ENCODE measurements around the gene SLC13A3. TPM values are rescaled to one million over a fixed set of nuclear protein-coding genes. Genes with fewer than 3 reads are reported as not detected.

SLC13A3 gene
- total RNA-seq, 1 experiment from 2014 or later, result 1.3 TPM

DNA sequence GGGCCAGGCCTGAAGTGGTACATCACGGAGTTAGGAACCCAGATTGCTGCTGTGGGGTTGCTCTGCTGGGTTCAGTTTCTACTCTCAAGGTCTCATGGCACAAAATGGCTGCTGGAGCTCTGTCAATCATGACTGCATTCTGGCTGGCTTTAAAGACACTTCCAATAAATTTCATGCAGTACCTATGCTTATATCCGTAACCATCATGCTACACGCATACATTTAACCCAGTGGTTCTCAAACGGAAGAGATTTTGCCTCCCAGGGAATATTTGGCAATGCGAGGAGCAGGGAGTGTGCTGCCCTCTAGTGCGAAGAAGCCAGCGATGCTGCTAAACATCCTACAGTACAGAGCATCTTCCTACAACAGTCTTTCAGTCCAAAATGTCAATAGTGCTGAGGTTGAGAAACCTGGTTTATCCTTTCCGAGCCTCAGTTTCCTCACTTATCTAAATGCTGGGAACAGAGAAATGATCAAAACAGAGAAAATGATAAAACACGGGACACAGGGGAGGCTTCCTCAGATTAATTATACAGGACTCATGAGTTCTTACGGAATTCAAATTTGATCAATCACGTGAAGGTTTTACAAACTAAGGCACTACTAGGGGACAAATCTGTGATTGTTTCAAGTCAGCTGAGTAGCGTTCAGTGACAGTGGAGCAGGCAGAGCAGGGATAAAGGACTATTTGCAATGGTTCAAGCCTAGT lies 48.5 kb upstream of the SLC13A3 start:
- POLR2A ChIA-PET (ENCODE audit: low non-redundant PET), result no interaction called here
- TF ChIP-seq, protein P1, sequence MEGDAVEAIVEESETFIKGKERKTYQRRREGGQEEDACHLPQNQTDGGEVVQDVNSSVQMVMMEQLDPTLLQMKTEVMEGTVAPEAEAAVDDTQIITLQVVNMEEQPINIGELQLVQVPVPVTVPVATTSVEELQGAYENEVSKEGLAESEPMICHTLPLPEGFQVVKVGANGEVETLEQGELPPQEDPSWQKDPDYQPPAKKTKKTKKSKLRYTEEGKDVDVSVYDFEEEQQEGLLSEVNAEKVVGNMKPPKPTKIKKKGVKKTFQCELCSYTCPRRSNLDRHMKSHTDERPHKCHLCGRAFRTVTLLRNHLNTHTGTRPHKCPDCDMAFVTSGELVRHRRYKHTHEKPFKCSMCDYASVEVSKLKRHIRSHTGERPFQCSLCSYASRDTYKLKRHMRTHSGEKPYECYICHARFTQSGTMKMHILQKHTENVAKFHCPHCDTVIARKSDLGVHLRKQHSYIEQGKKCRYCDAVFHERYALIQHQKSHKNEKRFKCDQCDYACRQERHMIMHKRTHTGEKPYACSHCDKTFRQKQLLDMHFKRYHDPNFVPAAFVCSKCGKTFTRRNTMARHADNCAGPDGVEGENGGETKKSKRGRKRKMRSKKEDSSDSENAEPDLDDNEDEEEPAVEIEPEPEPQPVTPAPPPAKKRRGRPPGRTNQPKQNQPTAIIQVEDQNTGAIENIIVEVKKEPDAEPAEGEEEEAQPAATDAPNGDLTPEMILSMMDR (conservative IDR thresholded peaks at IDR 0.05; ENCODE audit: low read depth, low read length), result peak; percentile 76
- no peak for TF ChIP-seq EZH2 (IDR thresholded peaks at IDR 0.05; ENCODE audit: borderline replicate concordance, low read depth, low read length, poor library complexity, severe bottlenecking)
- BruUV-seq (replicated peaks), result no TSS peak
- DNase-seq (ENCODE audit: low spot score), result peak; percentile 62
- H3K4me1 ChIP-seq (ENCODE audit: insufficient read depth, low read length, poor library complexity, severe bottlenecking), result no peaks in the 10 kb centered on the region
- intact Hi-C loops (cut with micrococcal nuclease; ENCODE audit: unreplicated experiment), result no loop called here
- H3K36me3 ChIP-seq (ENCODE audit: insufficient read depth, low read length, poor library complexity, severe bottlenecking), result no peaks in the 10 kb centered on the region
- H3K4me3 ChIP-seq (ENCODE audit: low read depth, low read length, poor library complexity, severe bottlenecking), result no peak overlapping the region
- peaks cover under 1% of the 10 kb centered on the region for H3K27me3 ChIP-seq (replicated peaks; ENCODE audit: insufficient read depth, low read depth, low read length, poor library complexity)
- no peaks in the 10 kb centered on the region for H3K9me3 ChIP-seq (ENCODE audit: low read depth, low read length, poor library complexity, severe bottlenecking)
- H3K27ac ChIP-seq (ENCODE audit: low read depth, low read length, poor library complexity, severe bottlenecking), result no peak overlapping the region
- CTCF ChIA-PET, result no interaction called here

DNA sequence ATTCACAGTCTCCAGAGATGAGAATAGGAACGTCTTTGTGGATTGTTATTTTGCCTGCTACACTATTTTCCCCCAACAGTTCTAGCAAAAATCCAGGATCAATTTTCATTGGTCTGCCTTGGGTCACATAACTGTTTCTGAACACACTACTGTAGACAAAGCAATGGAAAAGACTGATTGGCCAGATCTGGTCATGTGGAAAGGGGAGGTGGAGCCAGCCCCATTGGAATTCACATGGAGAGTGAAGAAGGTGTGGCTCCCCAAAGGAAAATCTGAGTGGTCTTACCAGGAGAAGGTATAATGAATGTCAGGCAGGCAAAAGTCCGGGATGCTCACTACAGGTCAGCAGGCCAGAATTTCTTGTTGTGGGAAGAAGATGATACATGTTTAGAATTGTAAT lies 47.5 kb upstream of the SLC13A3 start:
- TF ChIP-seq, protein P1 (conservative IDR thresholded peaks at IDR 0.05; ENCODE audit: low read depth, low read length), result no peak
- no peak for TF ChIP-seq EZH2 (IDR thresholded peaks at IDR 0.05; ENCODE audit: borderline replicate concordance, low read depth, low read length, poor library complexity, severe bottlenecking)
- ChIA-PET POLR2A (ENCODE audit: low non-redundant PET) (no interaction called here), CTCF (no interaction called here)
- BruUV-seq (replicated peaks), result no TSS peak
- Histone ChIP-seq H3K4me3 (ENCODE audit: low read depth, low read length, poor library complexity, severe bottlenecking) (no peak overlapping the region), H3K27me3 (replicated peaks; ENCODE audit: insufficient read depth, low read depth, low read length, poor library complexity) (no peaks in the 10 kb centered on the region), H3K27ac (ENCODE audit: low read depth, low read length, poor library complexity, severe bottlenecking) (no peak overlapping the region), H3K9me3 (ENCODE audit: low read depth, low read length, poor library complexity, severe bottlenecking) (no peaks in the 10 kb centered on the region), H3K36me3 (ENCODE audit: insufficient read depth, low read length, poor library complexity, severe bottlenecking) (no peaks in the 10 kb centered on the region), H3K4me1 (ENCODE audit: insufficient read depth, low read length, poor library complexity, severe bottlenecking) (no peaks in the 10 kb centered on the region)
- peak; percentile 29 for DNase-seq (ENCODE audit: low spot score)
- intact Hi-C loops (cut with micrococcal nuclease; ENCODE audit: unreplicated experiment), result no loop called here

DNA sequence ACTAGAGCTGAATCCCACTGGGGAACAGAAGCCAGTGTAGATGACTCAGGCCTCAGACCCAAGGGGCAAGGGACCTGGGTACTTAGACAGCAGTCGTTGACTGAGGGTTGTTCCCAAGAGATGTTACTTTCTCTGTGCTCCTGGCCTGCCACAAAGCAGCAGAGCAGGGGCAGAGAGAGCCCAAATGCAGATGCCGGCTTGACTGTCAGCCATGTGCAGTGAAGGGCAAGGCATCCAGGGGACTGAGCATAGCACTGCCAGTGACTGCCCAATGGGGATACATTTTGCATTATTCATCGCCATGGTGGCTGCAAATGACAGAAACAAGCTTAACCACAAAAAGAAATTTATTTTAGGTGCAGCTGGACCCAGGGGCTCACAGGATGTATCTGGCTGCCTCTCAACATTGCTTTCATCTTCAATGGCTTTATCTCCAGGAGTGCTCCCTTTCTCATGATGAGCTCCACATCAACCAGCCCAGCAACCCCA lies 45.6 kb upstream of the SLC13A3 start:
- BruUV-seq (replicated peaks), result no TSS peak

More for the DNA sequence above, 45.6 kb upstream of the SLC13A3 start:
- TF ChIP-seq, protein P1 (conservative IDR thresholded peaks at IDR 0.05; ENCODE audit: low read depth, low read length), result no peak
- TF ChIP-seq EZH2 (IDR thresholded peaks at IDR 0.05; ENCODE audit: borderline replicate concordance, low read depth, low read length, poor library complexity, severe bottlenecking), result no peak
- intact Hi-C loops (cut with micrococcal nuclease; ENCODE audit: unreplicated experiment), result no loop called here
- no peak overlapping the region for H3K4me3 ChIP-seq (ENCODE audit: low read depth, low read length, poor library complexity, severe bottlenecking)
- H3K27me3 ChIP-seq (replicated peaks; ENCODE audit: insufficient read depth, low read depth, low read length, poor library complexity), result no peaks in the 10 kb centered on the region
- H3K9me3 ChIP-seq (ENCODE audit: low read depth, low read length, poor library complexity, severe bottlenecking), result no peaks in the 10 kb centered on the region
- ChIA-PET POLR2A (ENCODE audit: low non-redundant PET) (no interaction called here), CTCF (no interaction called here)
- DNase-seq (ENCODE audit: low spot score), result no peak
- H3K27ac ChIP-seq (ENCODE audit: low read depth, low read length, poor library complexity, severe bottlenecking), result no peak overlapping the region
- H3K36me3 ChIP-seq (ENCODE audit: insufficient read depth, low read length, poor library complexity, severe bottlenecking), result no peaks in the 10 kb centered on the region
- H3K4me1 ChIP-seq (ENCODE audit: insufficient read depth, low read length, poor library complexity, severe bottlenecking), result no peaks in the 10 kb centered on the region
